HepG2 (cell line): Measurements from ENCODE around the gene ALDH1A1. TPM values are rescaled to one million over a fixed set of nuclear protein-coding genes. Genes with fewer than 3 reads are reported as not detected.

Experiments used
- ATAC-seq: fragments of 200-7000 bp; cut with Tn5 transposase; 3 replicates; pipeline ENCODE4 v1.9.1; 2020; ENCODE audit warnings: mild to moderate bottlenecking, moderate library complexity
- BruUV-seq: library from RNA; stranded (reverse); fragments of 400-500 nt; replicated peaks from 2 replicates; lab custom pipeline; 2021; lab: Mats Ljungman, UMichigan
- CTCF ChIA-PET: fragments of 300-600 bp; formaldehyde crosslinking; extraction: SDS; loops from one replicate; lab custom pipeline; 2021; ENCODE audit warnings: low total read pairs, inconsistent platforms, low intra/inter-chr PET ratio; lab: Yijun Ruan, JAX
- POLR2A ChIA-PET: fragments of 350-600 bp; sonication (Branson Sonifier 250); formaldehyde crosslinking; loops from one replicate; lab custom pipeline; 2020; ENCODE audit warnings: antibody characterized with exemption, inconsistent platforms; lab: Yijun Ruan, JAX
- DNase-seq: peaks from one replicate; pipeline ENCODE4 v3.0.0-alpha.2; 2015; ENCODE audit warnings: low spot score
- FAIRE-seq: peaks from 3 replicates; lab custom pipeline; 2011; peaks lifted over from hg19 to GRCh38; lab: Jason Lieb, UNC
- H2AFZ ChIP-seq: one replicate; pipeline ENCODE4 v1.6.1; 2011; ENCODE audit warnings: low read length, inconsistent platforms
- H3K27ac ChIP-seq: fragments of 300-600 bp; 3 replicates; pipeline ENCODE4 v1.8.0; 2011; ENCODE audit warnings: mixed run types, mild to moderate bottlenecking, mixed read lengths, low read length, inconsistent platforms; ENCODE audit not compliant: insufficient read depth; ENCODE audit errors: extremely low read length
- H3K27me3 ChIP-seq, 2 experiments: fragments of 200-600 bp in 1 of 2; 2 replicates in 1 of 2; 3 replicates in 1 of 2; pipeline versions ENCODE4 v1.6.0 to v1.8.0; 2011; ENCODE audit warnings: low read length in 2 of 2, mild to moderate bottlenecking in 2 of 2, moderate library complexity in 2 of 2, inconsistent platforms in 1 of 2; ENCODE audit not compliant: insufficient read depth in 2 of 2, control insufficient read depth in 1 of 2
- H3K36me3 ChIP-seq, 2 experiments: fragments of 200-600 bp in 1 of 2; replicated peaks in 1 of 2; 2 replicates in 1 of 2; 3 replicates in 1 of 2; pipeline versions ENCODE4 v1.5.1 to v1.8.0; 2011; ENCODE audit warnings: low read length in 2 of 2, inconsistent platforms in 1 of 2; ENCODE audit not compliant: insufficient read depth in 2 of 2, control insufficient read depth in 1 of 2
- H3K4me1 ChIP-seq: 2 replicates; pipeline ENCODE4 v1.5.1; 2012; ENCODE audit warnings: low read length, inconsistent platforms; ENCODE audit not compliant: insufficient read depth
- H3K4me2 ChIP-seq: 2 replicates; pipeline ENCODE4 v1.6.0; 2011; ENCODE audit warnings: low read depth, low read length, inconsistent platforms
- H3K4me3 ChIP-seq, 3 experiments: fragments of 200-600 bp in 1 of 3; sonication (generic), shearing (Covaris generic) in 1 of 3; replicated peaks in 1 of 3; 2 replicates each; pipeline ENCODE4 v1.5.1; 2011 to 2016; ENCODE audit warnings: low read length in 3 of 3, inconsistent platforms in 2 of 3, low read depth in 2 of 3, mild to moderate bottlenecking in 2 of 3, control low read depth in 1 of 3, mixed read lengths in 1 of 3; ENCODE audit not compliant: insufficient read depth in 1 of 3
- H3K79me2 ChIP-seq: one replicate; pipeline ENCODE4 v1.6.1; 2011; ENCODE audit warnings: low read length, inconsistent platforms; ENCODE audit not compliant: insufficient read depth
- H3K9ac ChIP-seq: 2 replicates; pipeline ENCODE4 v1.6.0; 2011; ENCODE audit warnings: mild to moderate bottlenecking, low read depth, low read length, inconsistent platforms; ENCODE audit not compliant: insufficient read depth
- H3K9me3 ChIP-seq: 2 replicates; pipeline ENCODE4 v1.5.1; 2012; ENCODE audit warnings: mild to moderate bottlenecking, low read length
- H4K20me1 ChIP-seq: 2 replicates; pipeline ENCODE4 v1.6.0; 2011; ENCODE audit warnings: inconsistent platforms, mild to moderate bottlenecking, low read length, moderate library complexity; ENCODE audit not compliant: insufficient read depth
- CEBPG ChIP-seq: IDR thresholded peaks from 2 replicates; pipeline ENCODE4 v1.6.1; 2016
- RBFOX2 ChIP-seq: fragments of 200-400 bp; formaldehyde crosslinking; IDR thresholded peaks from 2 replicates; pipeline ENCODE4 v1.6.1; 2017; ENCODE audit warnings: low read depth, mild to moderate bottlenecking, low read length
- ZNF569 ChIP-seq: sonication (generic); formaldehyde crosslinking; IDR thresholded peaks from 2 replicates; pipeline ENCODE4 v1.5.0; 2020; ENCODE audit warnings: mild to moderate bottlenecking, missing genetic modification reagents, moderate library complexity, borderline replicate concordance
- ZNF672 ChIP-seq: sonication (generic); formaldehyde crosslinking; IDR thresholded peaks from 2 replicates; pipeline ENCODE4 v1.8.1; 2022; ENCODE audit warnings: missing genetic modification reagents
- WGBS: methylation state at CpG from one replicate; pipeline ENCODE4 v1.1.6; 2017; ENCODE audit warnings: low lambda C conversion rate; 5-methylcytosine and 5-hydroxymethylcytosine counted together
- in situ Hi-C: cut with HindIII; loops from 2 replicates; pipeline ENCODE4 v1.10.0; 2017; ENCODE audit warnings: low pct_unique_long_range_greater_than_20kb; ENCODE audit not compliant: extremely low pct_ligation_motif_present
- intact Hi-C: fragments of 100-400 bp; cut with micrococcal nuclease; formaldehyde crosslinking; loops from one replicate; pipeline ENCODE4 v1.10.0; 2022; ENCODE audit not compliant: unreplicated experiment
- polyA plus RNA-seq, 8 experiments: library from polyadenylated mRNA; depleted of rRNA in 3 of 8; stranded (reverse) in 7 of 8; unstranded in 1 of 8; fragments of >200 nt; fragmentation: Illumina TruSeq in 4 of 8; extraction: Trizol in 4 of 8; gene quantifications; 2 replicates each; pipeline versions ENCODE4 v1.2.1 to v1.2.3, GENCODE V29; 2011 to 2016; ENCODE audit warnings: low read depth in 4 of 8, missing spikeins in 1 of 8, mixed read lengths in 1 of 8; ENCODE audit not compliant: insufficient read depth in 1 of 8
- total RNA-seq, 5 experiments: library from RNA; depleted of rRNA; stranded (reverse); fragments of >200 nt; fragmentation: Illumina TruSeq; extraction: Trizol; gene quantifications; 2 replicates each; pipeline ENCODE4 v1.2.3, GENCODE V29; 2016; ENCODE audit warnings: low read depth in 1 of 5
- TF ChIP-seq, protein P1 (sequence below): sonication (generic); formaldehyde crosslinking; IDR thresholded peaks from 2 replicates; pipeline ENCODE4 v1.5.1; 2020; ENCODE audit warnings: missing genetic modification reagents, mild to moderate bottlenecking, borderline replicate concordance
- TF ChIP-seq, protein P2 (sequence below): sonication (generic); IDR thresholded peaks from 2 replicates; pipeline ENCODE4 v1.6.1; 2016; ENCODE audit warnings: low read depth, borderline replicate concordance
- TF ChIP-seq, protein P3 (sequence below): fragments of 450-650 bp; IDR thresholded peaks from 2 replicates; pipeline ENCODE4 v1.6.1; 2017; ENCODE audit warnings: mild to moderate bottlenecking
- TF ChIP-seq, protein P4 (sequence below): sonication (generic); formaldehyde crosslinking; IDR thresholded peaks from 2 replicates; pipeline ENCODE4 v1.4.0; 2020; ENCODE audit warnings: missing genetic modification reagents

ALDH1A1 gene
- total and polyA plus RNA-seq, 2 of the 13 experiments (the other 11 are each of a cell fraction or from before 2014, with no cell fraction given): 88.2 to 439 TPM

DNA sequence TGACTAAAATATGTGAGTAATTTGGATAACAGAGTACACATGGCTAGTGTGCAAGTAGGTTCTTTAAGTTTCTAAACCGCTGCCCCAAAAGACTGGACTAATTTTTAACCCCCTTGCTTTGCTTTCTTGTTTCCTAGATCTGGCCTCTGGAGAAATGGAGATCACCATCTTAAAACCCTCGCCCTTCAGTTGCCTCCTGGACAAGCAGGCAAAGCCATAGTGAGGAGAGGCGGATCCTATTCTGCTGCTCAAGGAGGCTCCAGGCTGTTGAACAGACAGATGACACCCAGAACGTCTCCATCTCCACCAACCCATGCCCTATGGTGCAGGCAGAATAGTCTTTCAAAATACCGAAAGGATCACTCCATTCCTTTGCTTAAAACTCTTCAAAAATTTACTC, 28.6 kb upstream of the ALDH1A1 start:
- POLR2A ChIA-PET: no interaction called here
- TF ChIP-seq ZNF569 (CRISPR knock-in tag) (no peak), ZNF672 (CRISPR knock-in tag) (no peak), CEBPG (CRISPR knock-in tag) (no peak), RBFOX2 (no peak)
- TF ChIP-seq, protein P1, sequence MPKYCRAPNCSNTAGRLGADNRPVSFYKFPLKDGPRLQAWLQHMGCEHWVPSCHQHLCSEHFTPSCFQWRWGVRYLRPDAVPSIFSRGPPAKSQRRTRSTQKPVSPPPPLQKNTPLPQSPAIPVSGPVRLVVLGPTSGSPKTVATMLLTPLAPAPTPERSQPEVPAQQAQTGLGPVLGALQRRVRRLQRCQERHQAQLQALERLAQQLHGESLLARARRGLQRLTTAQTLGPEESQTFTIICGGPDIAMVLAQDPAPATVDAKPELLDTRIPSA (CRISPR knock-in tag): no peak
- TF ChIP-seq, protein P2, sequence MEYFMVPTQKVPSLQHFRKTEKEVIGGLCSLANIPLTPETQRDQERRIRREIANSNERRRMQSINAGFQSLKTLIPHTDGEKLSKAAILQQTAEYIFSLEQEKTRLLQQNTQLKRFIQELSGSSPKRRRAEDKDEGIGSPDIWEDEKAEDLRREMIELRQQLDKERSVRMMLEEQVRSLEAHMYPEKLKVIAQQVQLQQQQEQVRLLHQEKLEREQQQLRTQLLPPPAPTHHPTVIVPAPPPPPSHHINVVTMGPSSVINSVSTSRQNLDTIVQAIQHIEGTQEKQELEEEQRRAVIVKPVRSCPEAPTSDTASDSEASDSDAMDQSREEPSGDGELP: no peak
- TF ChIP-seq, protein P3, sequence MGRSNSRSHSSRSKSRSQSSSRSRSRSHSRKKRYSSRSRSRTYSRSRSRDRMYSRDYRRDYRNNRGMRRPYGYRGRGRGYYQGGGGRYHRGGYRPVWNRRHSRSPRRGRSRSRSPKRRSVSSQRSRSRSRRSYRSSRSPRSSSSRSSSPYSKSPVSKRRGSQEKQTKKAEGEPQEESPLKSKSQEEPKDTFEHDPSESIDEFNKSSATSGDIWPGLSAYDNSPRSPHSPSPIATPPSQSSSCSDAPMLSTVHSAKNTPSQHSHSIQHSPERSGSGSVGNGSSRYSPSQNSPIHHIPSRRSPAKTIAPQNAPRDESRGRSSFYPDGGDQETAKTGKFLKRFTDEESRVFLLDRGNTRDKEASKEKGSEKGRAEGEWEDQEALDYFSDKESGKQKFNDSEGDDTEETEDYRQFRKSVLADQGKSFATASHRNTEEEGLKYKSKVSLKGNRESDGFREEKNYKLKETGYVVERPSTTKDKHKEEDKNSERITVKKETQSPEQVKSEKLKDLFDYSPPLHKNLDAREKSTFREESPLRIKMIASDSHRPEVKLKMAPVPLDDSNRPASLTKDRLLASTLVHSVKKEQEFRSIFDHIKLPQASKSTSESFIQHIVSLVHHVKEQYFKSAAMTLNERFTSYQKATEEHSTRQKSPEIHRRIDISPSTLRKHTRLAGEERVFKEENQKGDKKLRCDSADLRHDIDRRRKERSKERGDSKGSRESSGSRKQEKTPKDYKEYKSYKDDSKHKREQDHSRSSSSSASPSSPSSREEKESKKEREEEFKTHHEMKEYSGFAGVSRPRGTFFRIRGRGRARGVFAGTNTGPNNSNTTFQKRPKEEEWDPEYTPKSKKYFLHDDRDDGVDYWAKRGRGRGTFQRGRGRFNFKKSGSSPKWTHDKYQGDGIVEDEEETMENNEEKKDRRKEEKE: no peak
- TF ChIP-seq, protein P4, sequence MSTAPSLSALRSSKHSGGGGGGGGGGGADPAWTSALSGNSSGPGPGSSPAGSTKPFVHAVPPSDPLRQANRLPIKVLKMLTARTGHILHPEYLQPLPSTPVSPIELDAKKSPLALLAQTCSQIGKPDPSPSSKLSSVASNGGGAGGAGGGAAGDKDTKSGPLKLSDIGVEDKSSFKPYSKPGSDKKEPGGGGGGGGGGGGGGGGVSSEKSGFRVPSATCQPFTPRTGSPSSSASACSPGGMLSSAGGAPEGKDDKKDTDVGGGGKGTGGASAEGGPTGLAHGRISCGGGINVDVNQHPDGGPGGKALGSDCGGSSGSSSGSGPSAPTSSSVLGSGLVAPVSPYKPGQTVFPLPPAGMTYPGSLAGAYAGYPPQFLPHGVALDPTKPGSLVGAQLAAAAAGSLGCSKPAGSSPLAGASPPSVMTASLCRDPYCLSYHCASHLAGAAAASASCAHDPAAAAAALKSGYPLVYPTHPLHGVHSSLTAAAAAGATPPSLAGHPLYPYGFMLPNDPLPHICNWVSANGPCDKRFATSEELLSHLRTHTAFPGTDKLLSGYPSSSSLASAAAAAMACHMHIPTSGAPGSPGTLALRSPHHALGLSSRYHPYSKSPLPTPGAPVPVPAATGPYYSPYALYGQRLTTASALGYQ (CRISPR knock-in tag): no peak
- WGBS: 97% methylated on average over 5 of the region's 5 CpGs
- peak overlapping the region; percentile 99 for H3K27ac ChIP-seq
- H3K9ac ChIP-seq: 0 out of 2 replicates have a peak overlapping the region, but pooled peaks have one; percentile 27
- H3K4me3 ChIP-seq: no peak overlapping the region
- ATAC-seq: no peak
- no peaks in the 10 kb centered on the region for H4K20me1 ChIP-seq
- no peak for FAIRE-seq
- peaks cover 88% of the 10 kb centered on the region for H3K4me1 ChIP-seq
- no peak overlapping the region for H2AFZ ChIP-seq
- intact Hi-C loops (no loop called here), in situ Hi-C loops (no loop called here)
- no peaks in the 10 kb centered on the region for H3K27me3 ChIP-seq
- DNase-seq: no peak
- no TSS peak for BruUV-seq
- CTCF ChIA-PET: no interaction called here
- no peaks in the 10 kb centered on the region for H3K79me2 ChIP-seq
- no peak overlapping the region for H3K4me2 ChIP-seq
- no peaks in the 10 kb centered on the region for H3K9me3 ChIP-seq
- H3K36me3 ChIP-seq: no peaks in the 10 kb centered on the region
